Nephron (organoid): ENCODE measurements around the gene KIF26A.

ENCODE experiments used
- H3K27ac Mint-ChIP-seq, 3 experiments: 2 replicates each; pipeline ENCODE4 v1.8.0; 2020; ENCODE audit warnings: mixed read lengths in 3 of 3, mild to moderate bottlenecking in 2 of 3, moderate library complexity in 1 of 3
- H3K27me3 Mint-ChIP-seq: 2 replicates; pipeline ENCODE4 v1.8.0; 2021; ENCODE audit warnings: low read depth, mild to moderate bottlenecking, moderate library complexity, mixed read lengths
- H3K36me3 Mint-ChIP-seq: 2 replicates; pipeline ENCODE4 v1.8.0; 2020; ENCODE audit warnings: low read depth, mixed read lengths
- H3K4me1 Mint-ChIP-seq: 2 replicates; pipeline ENCODE4 v1.8.0; 2020; ENCODE audit warnings: mixed read lengths
- H3K4me3 Mint-ChIP-seq, 3 experiments: 2 replicates each; pipeline ENCODE4 v1.8.0; 2020; ENCODE audit warnings: mild to moderate bottlenecking in 3 of 3, mixed read lengths in 3 of 3, moderate library complexity in 2 of 3
- H3K9me3 Mint-ChIP-seq: 2 replicates; pipeline ENCODE4 v1.8.0; 2020; ENCODE audit warnings: mixed read lengths
- TF ChIP-seq, protein P1 (sequence below), 3 experiments: fragments of 200-600 bp; sonication (generic); IDR thresholded peaks; one replicate each; pipeline ENCODE4 v1.5.0; 2021; ENCODE audit warnings: antibody characterized with exemption in 3 of 3; ENCODE audit not compliant: unreplicated experiment in 3 of 3

The KIF26A gene

DNA sequence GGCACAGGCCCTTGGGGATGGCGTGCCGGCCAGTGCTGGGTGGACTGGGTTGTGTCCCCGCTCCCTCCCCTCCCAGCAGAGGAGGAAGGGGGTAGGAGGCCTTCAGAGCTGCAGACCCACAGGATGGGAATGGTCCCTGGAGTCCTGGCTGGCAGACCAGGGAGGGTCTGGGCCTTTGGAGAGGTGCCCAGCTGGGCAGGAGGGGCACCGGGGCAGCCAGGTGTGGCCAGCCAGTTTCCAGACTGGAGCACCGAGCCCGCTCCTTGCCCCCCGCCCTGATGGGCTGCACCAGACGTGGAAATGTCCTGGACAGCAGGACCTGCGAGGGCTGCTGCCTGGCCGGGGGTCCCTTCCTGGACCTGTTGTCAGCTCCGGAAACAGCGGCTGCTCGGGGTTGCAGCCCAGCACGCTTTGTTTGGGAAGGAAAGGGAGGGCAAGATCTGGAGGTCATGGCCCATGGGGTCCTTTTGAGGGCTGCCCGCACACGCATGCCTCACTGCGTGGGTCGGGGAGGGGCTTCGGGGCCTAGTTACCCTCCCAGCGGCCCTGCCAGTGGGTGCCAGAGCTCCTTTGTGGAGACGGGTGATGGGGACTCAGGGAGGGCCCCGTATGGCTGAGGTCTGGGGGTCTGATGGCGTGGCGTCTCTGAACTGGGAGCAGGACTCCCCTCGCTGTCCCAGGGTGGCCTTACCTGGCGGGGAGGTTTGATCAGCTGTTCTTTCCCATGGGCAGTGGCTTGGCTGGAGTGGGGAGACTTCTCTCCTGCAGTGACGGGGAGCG is 9.1 kb downstream of the KIF26A start:
- Mint-ChIP-seq H3K27me3 (peaks cover 11% of the 10 kb centered on the region), H3K36me3 (no peaks in the 10 kb centered on the region), H3K4me3 (peak overlapping the region in 2 of 3 experiments; percentile 40 to 62), H3K27ac (peak overlapping the region; percentile 92 to 97 (median 97)), H3K4me1 (peaks cover 27% of the 10 kb centered on the region), H3K9me3 (no peaks in the 10 kb centered on the region)
- TF ChIP-seq, protein P1, sequence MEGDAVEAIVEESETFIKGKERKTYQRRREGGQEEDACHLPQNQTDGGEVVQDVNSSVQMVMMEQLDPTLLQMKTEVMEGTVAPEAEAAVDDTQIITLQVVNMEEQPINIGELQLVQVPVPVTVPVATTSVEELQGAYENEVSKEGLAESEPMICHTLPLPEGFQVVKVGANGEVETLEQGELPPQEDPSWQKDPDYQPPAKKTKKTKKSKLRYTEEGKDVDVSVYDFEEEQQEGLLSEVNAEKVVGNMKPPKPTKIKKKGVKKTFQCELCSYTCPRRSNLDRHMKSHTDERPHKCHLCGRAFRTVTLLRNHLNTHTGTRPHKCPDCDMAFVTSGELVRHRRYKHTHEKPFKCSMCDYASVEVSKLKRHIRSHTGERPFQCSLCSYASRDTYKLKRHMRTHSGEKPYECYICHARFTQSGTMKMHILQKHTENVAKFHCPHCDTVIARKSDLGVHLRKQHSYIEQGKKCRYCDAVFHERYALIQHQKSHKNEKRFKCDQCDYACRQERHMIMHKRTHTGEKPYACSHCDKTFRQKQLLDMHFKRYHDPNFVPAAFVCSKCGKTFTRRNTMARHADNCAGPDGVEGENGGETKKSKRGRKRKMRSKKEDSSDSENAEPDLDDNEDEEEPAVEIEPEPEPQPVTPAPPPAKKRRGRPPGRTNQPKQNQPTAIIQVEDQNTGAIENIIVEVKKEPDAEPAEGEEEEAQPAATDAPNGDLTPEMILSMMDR (IDR thresholded peaks at IDR 0.05; ENCODE audit: unreplicated experiment in 3 of 3), result no peak

DNA sequence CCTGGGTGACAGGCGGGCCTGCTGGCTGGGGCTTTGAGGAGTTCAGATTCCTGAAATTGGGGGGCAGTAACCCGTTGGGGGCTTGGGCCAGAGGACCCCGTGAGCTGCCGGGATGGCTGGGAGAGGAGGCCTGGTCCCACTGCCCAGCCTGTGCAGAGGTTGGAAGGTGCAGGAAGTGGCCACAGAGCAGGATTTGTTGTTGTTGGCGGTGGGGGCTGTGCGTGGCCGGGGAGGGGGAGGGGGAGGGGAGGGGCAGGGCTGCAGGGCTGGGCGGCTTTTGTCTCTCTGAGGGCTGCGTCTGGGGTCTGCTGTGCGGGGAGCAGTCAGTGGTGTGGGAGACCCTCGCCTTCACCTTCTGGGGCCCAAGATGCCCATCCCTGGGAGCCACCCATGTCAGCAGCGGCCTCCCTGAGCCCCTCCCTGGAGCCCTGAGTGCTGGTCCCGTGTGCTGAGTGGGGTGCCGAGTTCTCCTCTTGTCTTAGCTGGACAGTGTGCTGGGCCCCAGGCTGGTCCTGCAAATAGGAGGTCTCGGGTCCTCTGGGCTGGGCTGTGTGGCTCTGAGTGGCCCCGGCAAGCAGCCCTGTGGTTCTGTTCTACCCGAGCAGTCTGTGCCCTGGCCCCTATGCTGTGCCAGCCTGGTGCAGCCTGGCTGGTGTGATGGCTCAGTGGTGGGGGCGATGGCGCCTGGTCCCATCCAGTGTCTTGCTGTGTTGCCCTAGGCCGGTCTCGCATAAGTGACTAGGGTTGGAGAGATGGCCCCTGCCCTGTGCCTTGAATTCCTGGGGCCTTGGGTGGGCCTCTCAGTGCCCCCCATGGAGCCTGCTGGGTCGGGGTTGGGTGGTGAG is 10.3 kb downstream of the KIF26A start:
- no peaks in the 10 kb centered on the region for H3K9me3 Mint-ChIP-seq
- peak overlapping the region; percentile 62 to 65 (median 62) for H3K4me3 Mint-ChIP-seq
- H3K27me3 Mint-ChIP-seq, result peaks cover 7% of the 10 kb centered on the region
- no peaks in the 10 kb centered on the region for H3K36me3 Mint-ChIP-seq
- H3K4me1 Mint-ChIP-seq, result peaks cover 23% of the 10 kb centered on the region
- H3K27ac Mint-ChIP-seq, result peak overlapping the region; percentile 92 to 97 (median 97)
- TF ChIP-seq, protein P1 (IDR thresholded peaks at IDR 0.05; ENCODE audit: unreplicated experiment in 3 of 3), result no peak

DNA sequence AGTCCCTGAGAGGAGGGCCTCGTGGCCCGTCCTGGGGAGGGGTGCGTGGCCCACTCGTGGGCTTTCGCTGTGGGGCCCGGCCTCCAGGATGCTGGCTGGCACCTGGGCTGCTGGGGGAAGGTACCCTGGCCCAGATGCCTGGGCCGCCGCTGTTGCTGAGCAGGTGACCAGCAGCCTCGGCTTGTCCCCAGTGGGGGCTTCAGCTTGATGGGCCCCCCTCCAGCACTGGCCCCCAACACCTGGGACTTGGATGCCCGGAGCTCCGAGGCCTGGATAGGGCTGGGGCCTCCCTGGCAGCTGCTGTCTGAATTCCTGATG is 10.8 kb downstream of the KIF26A start:
- TF ChIP-seq, protein P1 (IDR thresholded peaks at IDR 0.05; ENCODE audit: unreplicated experiment in 3 of 3), result no peak
- Mint-ChIP-seq H3K27ac (peak overlapping the region in 1 of 3 experiments; percentile 92), H3K27me3 (peaks cover 4% of the 10 kb centered on the region), H3K9me3 (no peaks in the 10 kb centered on the region), H3K36me3 (no peaks in the 10 kb centered on the region), H3K4me1 (peaks cover 27% of the 10 kb centered on the region), H3K4me3 (no peak overlapping the region)

DNA sequence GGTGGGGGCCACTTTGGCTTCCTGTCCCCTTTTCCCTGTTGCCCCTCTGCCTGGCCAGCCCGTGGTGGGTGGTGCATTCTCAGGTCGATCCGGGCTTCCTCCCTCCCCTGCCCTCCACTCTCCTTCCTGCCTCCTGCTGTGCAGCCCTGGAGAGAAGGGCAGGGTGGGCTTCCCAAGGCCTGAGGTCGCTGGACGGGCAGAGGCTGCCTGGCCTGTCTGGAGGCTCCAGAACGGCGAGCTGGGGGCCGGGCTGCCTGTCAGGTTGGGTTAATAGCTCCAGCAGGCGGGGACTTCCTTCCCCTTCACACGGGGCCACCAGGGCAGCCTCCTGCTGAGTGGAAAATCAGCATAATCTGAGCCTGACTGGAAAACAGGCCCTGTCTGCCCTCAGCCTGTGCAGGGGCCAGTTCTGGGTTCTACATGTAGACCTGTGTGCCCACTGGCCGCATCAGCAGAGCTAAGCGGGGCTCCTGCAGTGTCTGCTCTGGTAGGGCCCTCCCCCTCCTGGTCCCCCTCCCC is 11.3 kb downstream of the KIF26A start:
- H3K4me3 Mint-ChIP-seq, result no peak overlapping the region
- no peaks in the 10 kb centered on the region for H3K9me3 Mint-ChIP-seq
- peaks cover 23% of the 10 kb centered on the region for H3K4me1 Mint-ChIP-seq
- H3K36me3 Mint-ChIP-seq, result no peaks in the 10 kb centered on the region
- H3K27me3 Mint-ChIP-seq, result peaks cover 2% of the 10 kb centered on the region
- peak overlapping the region in 2 of 3 experiments; percentile 61 to 68 for H3K27ac Mint-ChIP-seq
- TF ChIP-seq, protein P1 (IDR thresholded peaks at IDR 0.05; ENCODE audit: unreplicated experiment in 3 of 3), result no peak

DNA sequence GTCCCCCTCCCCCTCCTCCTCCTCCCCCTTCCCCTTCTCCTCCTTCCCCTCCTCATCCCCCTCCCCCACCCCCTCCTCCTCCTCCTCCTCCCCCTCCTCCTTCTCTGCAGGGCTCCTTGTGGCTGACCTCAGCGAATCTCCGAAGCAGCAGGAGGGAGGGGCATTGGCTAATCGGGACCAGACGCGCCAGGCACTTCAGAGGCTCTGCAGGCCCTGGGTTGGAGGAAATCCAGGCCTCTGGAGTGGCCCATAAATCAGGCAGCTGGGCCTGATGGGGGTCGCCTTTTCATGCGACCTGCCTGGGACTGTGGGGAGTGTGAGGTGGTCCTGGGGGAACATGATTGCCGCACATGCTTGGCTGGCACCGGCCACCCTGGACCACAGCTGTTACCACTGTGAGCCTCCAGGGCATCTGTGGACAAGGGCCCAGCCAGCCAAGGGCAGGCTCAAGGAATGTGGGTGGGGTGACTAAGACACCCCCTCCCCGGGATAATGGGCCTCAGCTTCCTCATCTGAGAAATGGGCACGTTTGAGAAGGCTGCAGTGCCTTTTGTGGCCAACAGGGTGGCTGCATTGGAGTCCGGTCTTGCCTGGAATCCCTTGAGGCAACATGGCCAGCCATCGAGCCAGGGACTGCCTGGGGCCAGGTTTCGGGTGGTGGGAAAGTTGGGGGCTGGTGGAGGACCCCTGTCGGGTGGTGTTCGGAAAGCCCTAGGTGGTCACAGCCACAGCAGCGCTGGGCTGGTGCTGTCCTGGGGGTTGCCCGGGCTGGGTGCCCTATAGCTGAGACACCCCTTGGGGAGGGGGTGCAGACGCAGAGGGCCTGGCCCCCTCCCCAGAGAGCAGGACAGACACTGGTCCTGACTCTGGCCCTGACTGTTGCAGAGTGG is 12.0 kb downstream of the KIF26A start:
- H3K4me3 Mint-ChIP-seq, result no peak overlapping the region
- H3K27me3 Mint-ChIP-seq, result no peaks in the 10 kb centered on the region
- H3K27ac Mint-ChIP-seq, result peak overlapping the region; percentile 68 to 91 (median 79)
- H3K4me1 Mint-ChIP-seq, result peaks cover 21% of the 10 kb centered on the region
- H3K9me3 Mint-ChIP-seq, result no peaks in the 10 kb centered on the region
- no peaks in the 10 kb centered on the region for H3K36me3 Mint-ChIP-seq
- TF ChIP-seq, protein P1 (IDR thresholded peaks at IDR 0.05; ENCODE audit: unreplicated experiment in 3 of 3), result peak; percentile 34 to 53 (median 41)
